ENCODE measurements around the gene NFASC.

GRCh38 chr1:205009670-205010069 lies 139.0 kb downstream of the NFASC start:
- TF ChIP-seq CTCF (conservative IDR thresholded peaks at IDR 0.05; ENCODE audit: low read length): no peak
- no peak for TF ChIP-seq EZH2phosphoT487 (IDR thresholded peaks at IDR 0.05; ENCODE audit: borderline replicate concordance, low read depth, low read length)
